Erythroblast (primary cell): ENCODE results near the gene SLC33A1.
"Not testable (repeated sequence)": the region's sequence is repeated elsewhere in the genome, so short reads cannot be mapped to it uniquely, and the experiment has no call there.

Source experiments
- DNase-seq, 2 experiments: peaks; one replicate each; lab custom pipeline; 2025; lab: John Stamatoyannopoulos, UW
- GATA1 ChIP-seq: IDR thresholded peaks from 2 replicates; pipeline ENCODE4 v1.6.1; 2011; ENCODE audit warnings: low read depth, mild to moderate bottlenecking, control low read depth, low read length, moderate library complexity
- POLR2A ChIP-seq: IDR thresholded peaks from 2 replicates; pipeline ENCODE4 v1.6.1; 2011; ENCODE audit warnings: mild to moderate bottlenecking, low read length

SLC33A1 gene

GRCh38 chr3:155847993-155848392, 6.2 kb downstream of the SLC33A1 start:
- TF ChIP-seq GATA1 (no peak), POLR2A (no peak)
- DNase-seq: no peak

GRCh38 chr3:155846119-155846518, 8.1 kb downstream of the SLC33A1 start:
- DNase-seq: no peak
- TF ChIP-seq POLR2A (no peak), GATA1 (no peak)

- DNase-seq: no peak
- TF ChIP-seq GATA1 (no peak), POLR2A (no peak)
Observed at GRCh38 chr3:155843569-155843968, 10.7 kb downstream of the SLC33A1 start.

- TF ChIP-seq POLR2A: no peak
- no peak for TF ChIP-seq GATA1
- DNase-seq: no peak
Observed at GRCh38 chr3:155835341-155836071, 18.7 kb downstream of the SLC33A1 start.

GRCh38 chr3:155828490-155829098, 25.6 kb downstream of the SLC33A1 start:
- TF ChIP-seq POLR2A: peak; percentile 25
- peak; percentile 47 to 80 for DNase-seq

- TF ChIP-seq GATA1: no peak
- no peak for TF ChIP-seq POLR2A
Observed at GRCh38 chr3:155815030-155815545, 39.1 kb downstream of the SLC33A1 start.

GRCh38 chr3:155813224-155813623, 41.0 kb downstream of the SLC33A1 start:
- DNase-seq: not testable (repeated sequence)

More at GRCh38 chr3:155815030-155815545, 39.1 kb downstream of the SLC33A1 start:
- DNase-seq: peak in 1 of 2 experiments; percentile 50

GRCh38 chr3:155809181-155809580, 45.0 kb downstream of the SLC33A1 start:
- DNase-seq: no peak
- no peak for TF ChIP-seq GATA1
- TF ChIP-seq POLR2A: no peak

- TF ChIP-seq POLR2A: no peak
- TF ChIP-seq GATA1: no peak
- DNase-seq: no peak
Observed at GRCh38 chr3:155807823-155808222, 46.4 kb downstream of the SLC33A1 start.

- peak; percentile 90 to 93 for DNase-seq
- TF ChIP-seq GATA1: no peak
- TF ChIP-seq POLR2A: peak; percentile 67
Observed at GRCh38 chr3:155805802-155806618, 48.2 kb downstream of the SLC33A1 start, which contains the start of gene C3orf33. Gene C3orf33 (minus strand): TSS chr3:155806278. CDS start chr3:155806252, 26 bp downstream.

- peak in 1 of 2 experiments; percentile 54 for DNase-seq
- TF ChIP-seq POLR2A: no peak
- no peak for TF ChIP-seq GATA1
Observed at GRCh38 chr3:155805204-155805801, 48.9 kb downstream of the SLC33A1 start.

- no peak for DNase-seq
- TF ChIP-seq GATA1 (no peak), POLR2A (no peak)
Observed at GRCh38 chr3:155804323-155804722, 49.9 kb downstream of the SLC33A1 start.

GRCh38 chr3:155792532-155792931, 61.7 kb downstream of the SLC33A1 start:
- DNase-seq: no peak
- TF ChIP-seq GATA1: no peak
- no peak for TF ChIP-seq POLR2A
